ENCODE results near the gene MSRB2. TPM values are rescaled to one million over a fixed set of nuclear protein-coding genes. Genes with fewer than 3 reads are reported as not detected.

The MSRB2 gene
- total RNA-seq, 6 donors from 2014 or later, result 9.6 to 19.9 (median 16.9) TPM

- Histone ChIP-seq H3K27ac (no peak overlapping the region), H3K27me3 (no peaks in the 10 kb centered on the region), H3K4me3 (no peak overlapping the region), H3K36me3 (no peaks in the 10 kb centered on the region), H3K9me3 (no peaks in the 10 kb centered on the region), H3K4me1 (no peaks in the 10 kb centered on the region)
- no peak for ATAC-seq (ENCODE audit: low FRiP score in 2 of 2)
- no peak for DNase-seq
- 79 to 88% methylated on average over 4 to 6 of the region's 6 CpGs for WGBS, 2 donors
- no peak for TF ChIP-seq EP300 (IDR thresholded peaks at IDR 0.05)
These were observed 51.7 kb downstream of the MSRB2 start for GRCh38 chr10:23147035-23147434.

GRCh38 chr10:23148214-23148613 lies 52.8 kb downstream of the MSRB2 start:
- Histone ChIP-seq H3K27me3 (no peaks in the 10 kb centered on the region), H3K9me3 (no peaks in the 10 kb centered on the region), H3K4me1 (no peaks in the 10 kb centered on the region), H3K27ac (no peak overlapping the region), H3K36me3 (no peaks in the 10 kb centered on the region), H3K4me3 (no peak overlapping the region)
- DNase-seq, result peak in 1 of 2 donors; percentile 40
- no peak for ATAC-seq (ENCODE audit: low FRiP score in 2 of 2)
- WGBS, 2 donors, result 86 to 96% methylated on average over 19 of the region's 19 CpGs
- TF ChIP-seq EP300 (IDR thresholded peaks at IDR 0.05) (no peak), POLR2A (IDR thresholded peaks at IDR 0.05) (no peak), POLR2AphosphoS5 (IDR thresholded peaks at IDR 0.05) (no peak), CTCF (IDR thresholded peaks at IDR 0.05) (no peak)

GRCh38 chr10:23150091-23150490 lies 54.7 kb downstream of the MSRB2 start:
- DNase-seq (no peak), ATAC-seq (ENCODE audit: low FRiP score in 2 of 2) (no peak)
- no peak overlapping the region for H3K27ac ChIP-seq
- H3K27me3 ChIP-seq, result no peaks in the 10 kb centered on the region
- no peaks in the 10 kb centered on the region for H3K36me3 ChIP-seq
- H3K4me1 ChIP-seq, result no peaks in the 10 kb centered on the region
- WGBS, 2 donors, result 86 to 88% methylated on average over 4 of the region's 4 CpGs
- no peaks in the 10 kb centered on the region for H3K9me3 ChIP-seq
- no peak overlapping the region for H3K4me3 ChIP-seq
- no peak for TF ChIP-seq CTCF (IDR thresholded peaks at IDR 0.05)
- TF ChIP-seq EP300 (IDR thresholded peaks at IDR 0.05), result no peak
- TF ChIP-seq POLR2A (IDR thresholded peaks at IDR 0.05), result no peak
- no peak for TF ChIP-seq POLR2AphosphoS5 (IDR thresholded peaks at IDR 0.05)

- ATAC-seq (ENCODE audit: low FRiP score in 2 of 2), result no peak
- Histone ChIP-seq H3K36me3 (no peaks in the 10 kb centered on the region), H3K9me3 (no peaks in the 10 kb centered on the region), H3K27me3 (no peaks in the 10 kb centered on the region), H3K4me1 (no peaks in the 10 kb centered on the region), H3K27ac (no peak overlapping the region), H3K4me3 (no peak overlapping the region)
- TF ChIP-seq POLR2A (IDR thresholded peaks at IDR 0.05) (no peak), EP300 (IDR thresholded peaks at IDR 0.05) (no peak), CTCF (IDR thresholded peaks at IDR 0.05) (no peak), POLR2AphosphoS5 (IDR thresholded peaks at IDR 0.05) (no peak)
- WGBS, 2 donors, result 76 to 84% methylated on average over 6 to 12 of the region's 12 CpGs
- no peak for DNase-seq
These were observed 55.2 kb downstream of the MSRB2 start for GRCh38 chr10:23150610-23151009.

- no peak overlapping the region for H3K4me3 ChIP-seq
- H3K27ac ChIP-seq, result no peak overlapping the region
- no peaks in the 10 kb centered on the region for H3K9me3 ChIP-seq
- H3K36me3 ChIP-seq, result no peaks in the 10 kb centered on the region
- no peak for TF ChIP-seq CTCF (IDR thresholded peaks at IDR 0.05)
- TF ChIP-seq POLR2AphosphoS5 (IDR thresholded peaks at IDR 0.05), result no peak
- TF ChIP-seq EP300 (IDR thresholded peaks at IDR 0.05), result no peak
- TF ChIP-seq POLR2A (IDR thresholded peaks at IDR 0.05), result no peak
- no peak for DNase-seq
- H3K4me1 ChIP-seq, result no peaks in the 10 kb centered on the region
- 76 to 91% methylated on average over 7 of the region's 7 CpGs for WGBS, 2 donors
- no peaks in the 10 kb centered on the region for H3K27me3 ChIP-seq
- no peak for ATAC-seq (ENCODE audit: low FRiP score in 2 of 2)
These were observed 55.7 kb downstream of the MSRB2 start for GRCh38 chr10:23151071-23151470.
